ENCODE measurements around the gene GRIN2C. TPM values are rescaled to one million over a fixed set of nuclear protein-coding genes. Genes with fewer than 3 reads are reported as not detected.

GRIN2C gene
- total and polyA plus RNA-seq, 2 of the 4 experiments (the other 2 are of a cell fraction), result 0.22 TPM; not detected in 1

DNA sequence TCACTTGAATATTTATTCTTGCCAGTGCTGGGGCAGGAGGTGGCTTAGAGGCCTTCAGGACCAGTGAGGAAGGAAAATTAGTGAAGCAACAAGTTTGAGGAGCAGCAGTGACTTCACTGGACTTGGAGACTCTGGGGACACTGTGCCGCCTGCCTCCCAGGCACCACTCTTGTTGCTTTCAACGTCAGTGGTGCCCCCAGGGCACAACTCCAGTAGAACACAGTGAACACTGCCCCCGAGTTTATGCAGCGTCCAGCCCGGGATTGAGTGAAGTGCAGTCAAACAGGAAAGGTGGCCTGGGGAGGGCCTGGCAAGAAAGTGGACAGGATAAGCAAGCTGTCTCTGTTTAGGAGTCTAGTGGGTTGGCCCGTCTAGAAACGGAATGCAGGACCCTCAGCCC, 59.2 kb downstream of the GRIN2C start:
- no peaks in the 10 kb centered on the region for H3K9me3 ChIP-seq (ENCODE audit: control insufficient read depth, insufficient read depth, low read length)
- no peak overlapping the region for H2BK15ac ChIP-seq (ENCODE audit: low read depth, low read length)
- ChIA-PET CTCF (no interaction called here), POLR2A (ENCODE audit: unreplicated experiment) (no interaction called here)
- no peak overlapping the region for H3K27ac ChIP-seq (ENCODE audit: insufficient read depth, low read length)
- H2BK120ac ChIP-seq (ENCODE audit: low read depth, low read length), result no peak overlapping the region
- intact Hi-C loops (cut with micrococcal nuclease), result no loop called here
- H3K23ac ChIP-seq (ENCODE audit: low read depth, low read length), result no peak overlapping the region
- no peak overlapping the region for H4K91ac ChIP-seq (ENCODE audit: insufficient read depth, low read depth, low read length)
- no peak overlapping the region for H2AK5ac ChIP-seq (ENCODE audit: low read depth, low read length)
- dilution Hi-C loops (cut with HindIII; ENCODE audit: low sequenced_read_pairs, unreplicated experiment), result no loop called here
- no TSS peak for BruUV-seq (replicated peaks)
- no peaks in the 10 kb centered on the region for H4K20me1 ChIP-seq (ENCODE audit: insufficient read depth, low read length)
- H3K36me3 ChIP-seq (ENCODE audit: control insufficient read depth, insufficient read depth, low read length), result peaks cover 33% of the 10 kb centered on the region
- H3K9ac ChIP-seq (ENCODE audit: low read depth, low read length), result no peak overlapping the region
- no peak overlapping the region for H2BK5ac ChIP-seq (ENCODE audit: low read depth, low read length, poor library complexity, severe bottlenecking)
- H3K56ac ChIP-seq (ENCODE audit: extremely low read depth, insufficient read depth, low read length), result no peak overlapping the region
- no peak overlapping the region for H4K5ac ChIP-seq (ENCODE audit: low read depth, low read length)
- no peak overlapping the region for H4K8ac ChIP-seq (ENCODE audit: low read depth in 2 of 2, low read length in 2 of 2)
- H2BK20ac ChIP-seq (ENCODE audit: low read depth, low read length), result no peak overlapping the region
- H3K9me1 ChIP-seq (ENCODE audit: insufficient read depth, low read length), result no peaks in the 10 kb centered on the region
- no peak overlapping the region for H3K18ac ChIP-seq (ENCODE audit: low read depth, low read length)
- no peaks in the 10 kb centered on the region for H3K4me1 ChIP-seq (ENCODE audit: control insufficient read depth, insufficient read depth, low read length)
- in situ Hi-C loops (cut with MboI; ENCODE audit: low sequenced_read_pairs), result no loop called here
- no peaks in the 10 kb centered on the region for H3K27me3 ChIP-seq (ENCODE audit: control insufficient read depth, insufficient read depth, low read length)
- no peak overlapping the region for H2AK9ac ChIP-seq (replicated peaks; ENCODE audit: low read depth, low read length, poor library complexity)
- no peaks in the 10 kb centered on the region for H3K79me1 ChIP-seq (ENCODE audit: low read depth in 1 of 2, low read length in 2 of 2)
- H3K14ac ChIP-seq (replicated peaks; ENCODE audit: low read depth, low read length), result no peak overlapping the region
- no peak overlapping the region for H3K4me3 ChIP-seq (ENCODE audit: insufficient read depth, low read depth, low read length)
- TF ChIP-seq POLR2A (IDR thresholded peaks at IDR 0.05; ENCODE audit: low read depth, low read length) (no peak), RFX5 (IDR thresholded peaks at IDR 0.05; ENCODE audit: low read depth, low read length) (no peak), MXI1 (IDR thresholded peaks at IDR 0.05; ENCODE audit: borderline replicate concordance, low read depth, low read length) (no peak), RCOR1 (IDR thresholded peaks at IDR 0.05; ENCODE audit: insufficient replicate concordance, low read length) (no peak), MAFK (IDR thresholded peaks at IDR 0.05; ENCODE audit: low read depth, low read length) (no peak), CEBPB (IDR thresholded peaks at IDR 0.05; ENCODE audit: low read depth, low read length) (no peak), MAZ (IDR thresholded peaks at IDR 0.05; ENCODE audit: borderline replicate concordance, low read depth, low read length) (no peak), RAD21 (IDR thresholded peaks at IDR 0.05; ENCODE audit: low read length) (no peak), BHLHE40 (IDR thresholded peaks at IDR 0.05; ENCODE audit: low read depth, low read length) (no peak), SMC3 (IDR thresholded peaks at IDR 0.05; ENCODE audit: low read depth, low read length) (no peak), FOS (IDR thresholded peaks at IDR 0.05; ENCODE audit: low read depth, low read length) (no peak), NFE2L2 (IDR thresholded peaks at IDR 0.05; ENCODE audit: low read depth, low read length) (no peak), CHD1 (IDR thresholded peaks at IDR 0.05; ENCODE audit: low read depth, low read length) (no peak)
- TF ChIP-seq, protein P1, sequence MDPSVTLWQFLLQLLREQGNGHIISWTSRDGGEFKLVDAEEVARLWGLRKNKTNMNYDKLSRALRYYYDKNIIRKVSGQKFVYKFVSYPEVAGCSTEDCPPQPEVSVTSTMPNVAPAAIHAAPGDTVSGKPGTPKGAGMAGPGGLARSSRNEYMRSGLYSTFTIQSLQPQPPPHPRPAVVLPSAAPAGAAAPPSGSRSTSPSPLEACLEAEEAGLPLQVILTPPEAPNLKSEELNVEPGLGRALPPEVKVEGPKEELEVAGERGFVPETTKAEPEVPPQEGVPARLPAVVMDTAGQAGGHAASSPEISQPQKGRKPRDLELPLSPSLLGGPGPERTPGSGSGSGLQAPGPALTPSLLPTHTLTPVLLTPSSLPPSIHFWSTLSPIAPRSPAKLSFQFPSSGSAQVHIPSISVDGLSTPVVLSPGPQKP (IDR thresholded peaks at IDR 0.05; ENCODE audit: borderline replicate concordance, low read depth, low read length), result no peak
- TF ChIP-seq, protein P2, sequence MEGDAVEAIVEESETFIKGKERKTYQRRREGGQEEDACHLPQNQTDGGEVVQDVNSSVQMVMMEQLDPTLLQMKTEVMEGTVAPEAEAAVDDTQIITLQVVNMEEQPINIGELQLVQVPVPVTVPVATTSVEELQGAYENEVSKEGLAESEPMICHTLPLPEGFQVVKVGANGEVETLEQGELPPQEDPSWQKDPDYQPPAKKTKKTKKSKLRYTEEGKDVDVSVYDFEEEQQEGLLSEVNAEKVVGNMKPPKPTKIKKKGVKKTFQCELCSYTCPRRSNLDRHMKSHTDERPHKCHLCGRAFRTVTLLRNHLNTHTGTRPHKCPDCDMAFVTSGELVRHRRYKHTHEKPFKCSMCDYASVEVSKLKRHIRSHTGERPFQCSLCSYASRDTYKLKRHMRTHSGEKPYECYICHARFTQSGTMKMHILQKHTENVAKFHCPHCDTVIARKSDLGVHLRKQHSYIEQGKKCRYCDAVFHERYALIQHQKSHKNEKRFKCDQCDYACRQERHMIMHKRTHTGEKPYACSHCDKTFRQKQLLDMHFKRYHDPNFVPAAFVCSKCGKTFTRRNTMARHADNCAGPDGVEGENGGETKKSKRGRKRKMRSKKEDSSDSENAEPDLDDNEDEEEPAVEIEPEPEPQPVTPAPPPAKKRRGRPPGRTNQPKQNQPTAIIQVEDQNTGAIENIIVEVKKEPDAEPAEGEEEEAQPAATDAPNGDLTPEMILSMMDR (conservative IDR thresholded peaks at IDR 0.05; ENCODE audit: low read depth, low read length), result no peak
- TF ChIP-seq, protein P3, sequence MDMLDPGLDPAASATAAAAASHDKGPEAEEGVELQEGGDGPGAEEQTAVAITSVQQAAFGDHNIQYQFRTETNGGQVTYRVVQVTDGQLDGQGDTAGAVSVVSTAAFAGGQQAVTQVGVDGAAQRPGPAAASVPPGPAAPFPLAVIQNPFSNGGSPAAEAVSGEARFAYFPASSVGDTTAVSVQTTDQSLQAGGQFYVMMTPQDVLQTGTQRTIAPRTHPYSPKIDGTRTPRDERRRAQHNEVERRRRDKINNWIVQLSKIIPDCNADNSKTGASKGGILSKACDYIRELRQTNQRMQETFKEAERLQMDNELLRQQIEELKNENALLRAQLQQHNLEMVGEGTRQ (IDR thresholded peaks at IDR 0.05; ENCODE audit: low read depth, low read length), result no peak
- no peak overlapping the region for H3K4me2 ChIP-seq (ENCODE audit: low read depth, low read length)
- 100% methylated on average over 1 of the region's 7 CpGs; no CpG with 5 or more reads in 1 of the 2 experiments for WGBS, 2 experiments (ENCODE audit: extremely low coverage in 2 of 2, insufficient read length in 1 of 2)
- ATAC-seq (ENCODE audit: low read depth) (no peak), DNase-seq (no peak)
- H3K4ac ChIP-seq (ENCODE audit: low read depth, low read length), result no peak overlapping the region
- no peak overlapping the region for H2AFZ ChIP-seq (replicated peaks; ENCODE audit: low read length, poor library complexity)

All from IMR-90 (cell line).